Activated CD4-positive, alpha-beta T cell treated with anti-CD3 and anti-CD28 coated beads, Interleukin-2, Interleukin-4, amounts not matched to agents 100 ng/mL and 50 ng/mL, durations not matched to agents 16 hours and 8 hours (primary cell): ENCODE measurements around the gene DCANP1.

Experiments used
- DNase-seq: peaks from one replicate; pipeline ENCODE4 v3.0.0-alpha.2; 2020; ENCODE audit warnings: low spot score

DCANP1 gene

GRCh38 chr5:135423146-135423845, 23.9 kb downstream of the DCANP1 start:
- no peak for DNase-seq

DNA sequence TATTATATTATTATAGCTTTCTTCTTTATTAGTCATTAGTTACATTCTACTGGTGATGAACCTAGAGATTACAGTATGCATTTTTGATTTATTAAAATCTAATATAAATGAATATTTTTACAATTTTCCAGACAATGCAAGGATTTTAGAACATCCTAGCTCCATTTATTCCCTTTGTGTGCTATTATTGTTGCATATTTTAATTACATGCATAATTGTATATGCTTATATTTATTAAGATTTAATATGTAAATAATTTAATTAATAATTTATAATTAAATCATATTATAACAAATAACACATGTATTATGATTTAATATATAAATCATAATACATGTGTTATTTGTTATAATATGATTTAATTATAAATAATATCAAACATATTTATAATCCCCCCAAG, 24.7 kb downstream of the DCANP1 start:
- DNase-seq: no peak

DNA sequence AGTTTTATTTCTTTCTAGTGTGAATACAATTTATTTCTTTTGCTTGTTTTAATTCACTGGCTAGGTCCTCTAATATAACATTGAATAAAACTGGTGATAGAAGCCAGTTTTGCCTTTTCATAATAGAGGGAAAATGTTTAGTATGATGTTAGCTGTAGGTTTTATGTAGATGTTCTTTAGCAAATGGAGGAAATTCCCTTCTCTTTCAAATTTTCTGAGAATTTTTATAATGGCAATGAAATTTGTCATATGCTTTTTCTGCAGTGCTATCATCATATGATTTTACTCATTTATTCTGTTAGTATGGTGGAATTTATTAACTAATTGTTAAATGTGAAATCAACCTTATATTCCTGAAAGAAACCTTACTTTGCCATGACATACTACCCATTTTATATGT, 30.1 kb downstream of the DCANP1 start:
- DNase-seq: no peak

- DNase-seq: no peak
Observed at GRCh38 chr5:135405082-135405481, 42.1 kb downstream of the DCANP1 start.

DNA sequence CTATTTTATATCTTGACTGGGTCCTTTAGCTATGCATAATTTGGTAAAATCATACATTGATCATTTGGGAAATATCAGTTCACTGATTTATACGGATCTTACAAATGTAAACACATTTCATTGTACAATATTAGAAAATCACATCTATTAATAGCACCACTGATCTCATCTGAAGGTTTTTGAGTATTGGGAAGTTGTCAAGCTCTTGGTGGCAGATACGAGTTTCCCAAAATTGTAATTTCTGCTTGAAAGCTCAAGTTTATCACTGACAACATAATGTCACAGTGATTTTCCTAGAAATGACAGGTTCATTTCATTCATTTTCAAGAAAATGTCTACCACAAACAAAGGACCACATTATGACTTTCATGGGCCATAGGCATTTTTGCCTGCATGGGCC, 45.1 kb downstream of the DCANP1 start:
- no peak for DNase-seq

- no peak for DNase-seq
Observed at GRCh38 chr5:135400866-135401265, 46.3 kb downstream of the DCANP1 start.

- no peak for DNase-seq
Observed at GRCh38 chr5:135399794-135400542, 47.2 kb downstream of the DCANP1 start.

- DNase-seq: peak; percentile 80
Observed at GRCh38 chr5:135398855-135399793, 48.0 kb downstream of the DCANP1 start, which contains the start of gene MACROH2A1. TSS of gene MACROH2A1 (minus strand) at chr5:135399231. CDS start at chr5:135389093, 10,138 bp downstream.

DNA sequence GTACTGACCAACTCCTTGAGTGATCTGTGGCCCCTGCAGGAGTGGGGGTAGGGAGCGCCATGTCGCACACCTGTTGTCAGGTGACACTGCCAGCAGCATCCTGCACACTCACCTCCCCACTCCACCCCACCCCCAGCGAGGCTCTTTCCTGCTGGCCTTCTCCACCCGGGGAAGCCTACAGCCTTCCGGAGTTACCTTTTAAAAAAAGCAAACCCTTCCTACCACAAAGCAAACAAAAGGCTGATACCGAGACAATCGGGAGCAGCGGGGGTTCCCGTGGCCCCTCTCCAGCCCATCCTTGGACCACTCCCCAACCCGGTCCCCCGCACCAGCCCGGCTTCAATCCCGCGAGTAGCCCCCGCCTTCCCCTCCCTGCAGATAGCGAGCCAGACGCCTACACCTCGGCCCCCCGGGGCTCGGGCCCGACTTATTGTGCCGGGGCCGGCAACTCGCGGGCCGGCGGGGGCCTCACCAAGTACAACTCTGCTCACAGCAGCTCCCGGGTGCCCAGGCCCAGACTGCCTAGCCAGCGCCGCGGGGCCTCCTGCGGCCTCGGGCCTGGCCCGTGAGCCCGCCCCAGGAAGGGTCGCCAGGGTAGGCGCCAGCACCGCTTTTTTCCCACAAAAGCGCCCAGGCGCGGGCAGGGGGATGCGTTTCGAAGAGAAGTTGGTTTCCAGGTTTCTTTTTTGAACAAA, 48.8 kb downstream of the DCANP1 start:
- peak; percentile 48 for DNase-seq

- DNase-seq: no peak
Observed at GRCh38 chr5:135397084-135397483, 50.1 kb downstream of the DCANP1 start.

DNA sequence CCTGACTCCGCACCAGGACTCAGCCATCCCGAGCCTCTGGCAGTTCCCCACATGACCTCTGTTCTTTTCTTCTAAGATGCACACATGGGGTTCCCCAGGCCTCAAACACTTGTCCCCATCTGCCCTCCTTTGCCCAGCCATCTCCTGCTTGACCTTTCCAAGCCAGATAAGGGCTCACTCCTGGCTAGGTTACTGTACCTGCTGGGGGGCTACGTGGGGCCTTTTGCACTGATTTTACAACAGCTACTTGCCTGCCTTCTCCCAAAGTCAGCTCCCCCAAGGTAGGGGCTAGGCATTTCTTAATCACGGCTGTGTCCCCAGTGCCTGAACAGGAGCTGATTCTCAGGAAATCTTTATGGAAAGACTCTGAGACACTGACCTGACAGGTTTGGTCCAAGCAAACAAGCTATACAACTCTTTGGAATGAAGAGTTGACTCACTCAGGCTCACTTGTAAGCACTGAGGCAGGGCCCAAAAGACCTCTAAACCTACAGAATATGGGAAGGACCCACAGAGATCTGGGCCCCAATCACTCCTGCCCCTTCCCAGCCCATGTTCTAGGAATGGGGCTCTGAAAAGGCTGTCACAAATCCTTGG, 50.6 kb downstream of the DCANP1 start:
- no peak for DNase-seq

DNA sequence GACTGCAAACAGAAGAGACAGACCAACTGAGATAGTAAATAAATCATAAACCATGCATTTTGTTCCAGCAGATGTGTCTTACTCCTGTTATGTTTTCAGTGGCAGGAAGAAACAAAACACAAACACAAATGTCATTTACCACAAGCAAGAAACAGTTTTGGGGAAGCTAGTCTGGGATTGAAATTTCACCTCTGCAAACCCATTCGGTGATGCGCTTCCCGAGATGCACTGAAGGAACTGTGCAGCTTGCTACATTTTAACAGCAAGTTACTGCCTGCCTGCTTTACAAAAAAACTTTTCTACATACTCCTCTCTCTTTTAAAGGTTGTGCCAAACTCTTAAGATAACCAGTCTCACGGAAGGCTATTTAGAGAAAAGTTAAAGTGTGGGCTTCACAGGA, 51.3 kb downstream of the DCANP1 start:
- no peak for DNase-seq

DNA sequence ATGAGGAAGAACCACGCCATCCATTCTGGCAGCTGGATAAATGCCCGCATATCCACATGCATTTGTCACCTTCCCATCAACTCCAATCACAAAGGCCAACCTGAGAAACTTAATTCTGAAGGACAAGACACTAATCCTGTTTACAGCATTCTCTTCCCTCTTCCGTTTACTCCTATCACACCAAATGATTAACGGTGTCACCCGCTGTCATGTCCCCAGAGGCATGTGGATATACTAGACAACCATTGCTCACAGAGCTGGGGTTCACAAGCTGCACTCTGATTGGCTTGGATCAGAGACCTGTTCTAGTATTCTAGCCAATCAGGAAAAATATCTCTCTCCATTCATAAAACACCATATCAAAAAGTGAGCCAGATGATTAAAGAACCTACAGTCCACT, 51.7 kb downstream of the DCANP1 start:
- no peak for DNase-seq
